Stimulated activated CD4-positive, alpha-beta T cell treated with anti-CD3 and anti-CD28 coated beads, Interleukin-4, amount 100 ng/mL, for 1 hour (primary cell): ENCODE measurements around the gene PTPRU.
"Not testable (repeated sequence)": the region's sequence is repeated elsewhere in the genome, so short reads cannot be mapped to it uniquely, and the experiment has no call there.

Experiments used
- DNase-seq: peaks from one replicate; pipeline ENCODE4 v3.0.0-alpha.2; 2020

The PTPRU gene

DNA sequence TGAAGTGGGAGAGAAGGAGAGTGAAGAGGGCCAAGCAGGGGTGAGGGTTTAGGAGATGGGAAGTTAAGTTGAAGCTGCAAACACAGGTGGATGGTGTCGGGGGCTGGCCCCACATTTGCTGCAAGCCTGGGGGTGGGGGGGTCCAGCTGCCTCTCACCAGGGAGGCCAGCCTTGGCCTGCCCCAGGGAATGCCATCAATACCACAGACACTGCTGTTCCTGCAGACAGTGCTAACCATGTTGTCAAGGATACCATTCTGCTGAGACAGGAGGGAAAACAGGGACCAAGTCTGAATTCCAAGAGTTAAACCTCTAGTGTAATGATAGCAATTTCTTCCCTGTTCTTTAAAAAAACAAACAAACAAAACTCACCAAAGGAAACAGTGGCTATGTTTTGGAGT lies 13.6 kb upstream of the PTPRU start:
- no peak for DNase-seq

- no peak for DNase-seq
These were observed 12.8 kb upstream of the PTPRU start for GRCh38 chr1:29223521-29223920.

- DNase-seq: no peak
These were observed 11.9 kb upstream of the PTPRU start for GRCh38 chr1:29224356-29224837.

- DNase-seq: no peak
These were observed 11.0 kb upstream of the PTPRU start for GRCh38 chr1:29225361-29225760.

- DNase-seq: no peak
These were observed 8.8 kb upstream of the PTPRU start for GRCh38 chr1:29227511-29227910.

GRCh38 chr1:29230204-29230552 lies 6.1 kb upstream of the PTPRU start:
- no peak for DNase-seq

GRCh38 chr1:29230553-29231378 lies 5.6 kb upstream of the PTPRU start, which contains the start of gene MECR:
Gene MECR (minus strand): TSS chr1:29230934. CDS start chr1:29230906, 28 bp downstream.
- DNase-seq: peak; percentile 94

DNA sequence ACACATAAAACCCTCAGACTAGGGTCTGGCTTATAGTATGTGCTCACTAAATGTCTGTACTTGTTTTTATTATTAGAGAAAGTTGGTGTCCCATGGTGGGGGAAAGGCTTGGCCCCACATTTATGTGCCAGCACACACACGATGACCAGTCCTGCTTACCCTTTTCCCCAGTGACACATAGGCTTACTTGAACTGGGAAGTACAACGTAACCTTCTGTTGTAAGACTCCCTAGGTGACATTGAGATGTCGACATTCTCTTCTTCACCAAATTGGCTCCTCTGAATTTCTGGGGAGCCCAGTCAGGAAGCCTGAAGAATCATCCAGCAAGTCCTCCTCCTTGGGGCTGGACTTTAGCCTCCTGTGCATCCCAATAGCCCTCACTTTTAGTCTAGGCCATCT lies 3.9 kb upstream of the PTPRU start:
- DNase-seq: no peak

- DNase-seq: no peak
These were observed 2.6 kb upstream of the PTPRU start for GRCh38 chr1:29233693-29234092.

- no peak for DNase-seq
These were observed 1.9 kb upstream of the PTPRU start for GRCh38 chr1:29234471-29234870.

DNA sequence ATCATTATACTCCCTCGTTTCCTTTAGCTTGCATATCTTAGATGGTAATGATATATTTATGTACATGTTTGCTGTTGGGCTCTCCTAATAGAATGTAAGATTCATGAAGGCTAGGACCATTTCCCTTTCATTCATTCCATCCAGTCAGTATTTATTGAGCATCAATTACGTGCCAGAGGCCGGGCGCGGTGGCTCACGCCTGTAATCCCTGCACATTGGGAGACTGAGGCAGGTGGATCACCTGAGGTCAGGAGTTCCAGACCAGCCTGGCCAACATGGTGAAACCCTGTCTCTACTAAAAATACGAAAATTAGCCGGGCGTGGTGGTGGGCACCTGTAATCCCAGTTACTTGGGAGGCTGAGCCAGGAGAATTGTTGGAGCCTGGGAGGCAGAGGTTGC lies 1.4 kb upstream of the PTPRU start:
- not testable (repeated sequence) for DNase-seq

GRCh38 chr1:29236712-29237128 lies 398 bp downstream of the PTPRU start:
- DNase-seq: no peak

GRCh38 chr1:29237129-29237821 lies 953 bp downstream of the PTPRU start:
- DNase-seq: no peak

DNA sequence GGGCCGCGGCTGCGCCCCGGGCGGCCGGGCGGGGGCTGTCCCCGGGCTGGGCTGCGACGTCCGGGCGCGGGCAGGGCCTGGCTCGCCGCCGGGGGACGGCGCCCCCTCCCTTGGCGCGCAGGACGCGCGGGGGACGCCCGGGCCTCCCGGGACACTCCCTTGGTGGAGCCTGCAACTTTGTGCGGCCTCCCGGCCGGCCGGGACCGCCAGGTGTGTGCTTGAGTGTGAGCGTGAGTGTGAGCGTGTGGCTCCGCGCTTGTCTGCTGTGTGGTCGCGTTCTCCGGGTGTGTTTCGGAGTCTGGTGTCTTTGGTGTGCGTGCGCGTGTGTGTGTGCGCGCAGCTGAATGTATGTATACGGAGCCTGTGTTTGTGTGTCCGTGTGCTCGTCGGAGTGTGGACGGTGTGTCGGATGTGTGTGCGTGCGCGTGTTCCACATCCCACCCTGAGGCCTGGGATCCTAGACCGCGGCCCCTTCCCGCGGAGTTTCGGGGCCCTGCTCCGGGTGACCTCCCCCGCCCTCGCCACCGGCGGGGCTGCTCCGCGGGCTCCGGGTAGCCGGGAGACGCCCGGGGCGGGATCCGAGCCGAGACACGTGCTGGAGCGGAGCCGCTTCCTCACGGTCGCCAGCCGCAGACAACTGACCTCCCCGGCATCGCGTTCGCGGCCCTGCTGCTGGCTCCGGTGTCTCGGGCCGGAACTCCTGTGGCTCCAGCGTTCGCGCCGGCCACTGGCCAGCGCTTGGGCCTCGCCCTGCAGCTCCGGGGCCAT lies 1.7 kb downstream of the PTPRU start:
- DNase-seq: no peak

DNA sequence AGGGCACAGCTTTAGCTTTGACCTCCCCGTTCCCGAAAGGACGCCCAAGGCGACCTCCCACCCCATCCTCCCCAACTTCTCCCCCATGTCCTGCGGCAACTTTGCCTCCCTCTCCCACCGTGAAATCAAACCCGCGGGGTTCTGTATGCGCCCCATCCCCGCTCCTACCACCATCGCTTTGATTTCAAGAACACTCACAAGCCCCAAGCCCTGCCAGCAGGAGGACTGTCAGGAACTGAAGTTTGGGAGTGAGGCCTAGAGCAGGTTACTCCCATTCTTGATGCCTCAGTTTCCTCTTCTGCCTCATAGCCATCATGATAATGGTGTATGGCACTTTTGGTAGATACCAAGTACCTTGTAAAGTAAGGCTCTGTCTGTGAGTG lies 2.3 kb downstream of the PTPRU start:
- no peak for DNase-seq

DNA sequence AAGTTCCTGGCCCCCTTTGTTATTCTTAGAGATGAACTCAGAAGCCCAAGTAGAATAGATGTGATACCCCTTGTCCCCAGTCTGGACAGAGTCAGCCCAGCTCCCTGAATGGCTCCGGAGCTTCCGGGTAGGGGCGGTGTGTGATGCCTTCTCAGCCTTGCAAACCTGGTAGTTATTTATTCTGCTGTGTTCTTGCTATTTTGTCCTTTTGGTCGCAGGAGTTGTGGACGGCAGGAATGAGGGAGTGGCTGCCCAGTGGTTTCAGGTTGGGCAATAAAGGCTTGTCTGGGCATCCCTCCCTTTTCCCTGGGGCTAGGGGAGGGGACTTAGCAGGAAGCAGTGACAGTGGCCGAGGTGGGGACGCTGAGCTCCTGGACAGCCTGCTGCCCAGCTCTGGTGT lies 2.8 kb downstream of the PTPRU start:
- DNase-seq: no peak

GRCh38 chr1:29240400-29240837 lies 4.1 kb downstream of the PTPRU start:
- no peak for DNase-seq

DNA sequence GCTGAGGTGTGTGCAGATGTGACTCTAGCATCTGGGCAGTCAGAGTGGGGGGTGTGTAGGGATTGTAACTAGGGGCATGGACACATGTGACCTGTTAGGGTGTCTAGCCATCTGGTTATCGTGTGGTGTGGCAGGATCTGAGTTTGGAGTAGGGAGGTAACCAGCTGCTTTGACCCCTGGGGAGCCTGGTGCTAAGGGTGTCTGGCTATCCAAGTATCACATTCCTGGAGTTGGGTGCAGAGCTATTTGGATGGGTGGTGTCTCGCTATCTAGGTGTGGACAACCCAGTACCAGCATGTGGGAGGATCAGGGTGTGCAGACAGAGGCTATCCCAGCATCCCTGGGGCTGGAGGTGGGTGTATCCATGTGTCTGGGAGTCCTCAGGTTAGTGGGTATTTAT lies 4.7 kb downstream of the PTPRU start:
- no peak for DNase-seq

DNA sequence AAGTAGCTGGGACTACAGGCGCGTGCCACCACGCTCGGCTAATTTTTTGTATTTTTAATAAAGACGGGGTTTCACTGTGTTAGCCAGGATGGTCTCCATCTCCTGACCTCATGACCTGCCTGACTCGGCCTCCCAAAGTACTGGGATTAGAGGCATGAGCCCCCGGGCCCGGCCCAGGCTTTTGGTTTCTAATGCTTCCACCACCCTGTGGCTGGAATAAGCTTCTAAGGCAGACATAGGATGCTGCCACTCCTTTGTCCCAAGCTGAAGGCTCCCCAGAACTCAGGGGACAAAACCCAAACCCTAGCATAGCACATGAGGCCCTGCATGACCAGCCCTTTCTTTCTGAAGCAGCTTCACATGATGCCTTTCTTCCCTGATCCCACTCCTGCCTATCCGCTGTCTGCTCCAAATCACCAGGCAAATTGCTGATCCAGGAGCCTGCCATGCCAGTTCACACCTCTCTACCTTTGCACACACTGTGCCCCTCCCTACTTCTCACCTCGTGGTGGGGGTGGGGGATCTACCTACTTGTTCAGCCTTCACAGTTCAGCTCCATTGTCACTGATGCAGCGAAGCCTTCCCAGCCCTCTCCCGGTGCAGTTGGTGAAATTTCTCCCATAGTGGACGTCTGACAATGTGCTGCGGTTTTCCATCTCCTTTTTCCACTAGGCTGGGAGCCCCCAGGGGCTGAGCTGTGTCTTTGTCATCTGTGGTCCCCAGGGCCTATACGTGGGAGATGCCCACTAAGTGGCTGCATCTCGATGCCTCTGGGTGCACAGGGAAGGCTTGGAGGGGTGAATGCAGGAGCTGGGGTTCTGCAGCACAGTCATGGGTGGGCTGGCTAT lies 6.9 kb downstream of the PTPRU start:
- no peak for DNase-seq

DNA sequence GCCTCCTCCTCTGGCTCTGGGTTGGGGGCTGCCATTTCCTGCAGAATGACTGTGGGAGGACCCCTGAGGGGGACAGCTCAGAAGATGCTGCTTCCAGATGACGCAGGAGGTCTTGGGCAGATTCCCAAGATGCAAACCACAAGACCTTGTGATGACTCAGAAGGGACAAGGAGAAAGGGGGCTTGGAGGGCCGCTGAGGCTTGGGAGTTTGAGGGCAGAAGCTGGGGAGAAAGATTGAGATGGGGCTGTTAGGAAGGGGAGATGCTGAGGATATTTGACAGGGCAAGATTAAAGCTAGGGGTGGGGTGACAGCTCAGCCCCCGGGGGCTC lies 7.5 kb downstream of the PTPRU start:
- DNase-seq: no peak

GRCh38 chr1:29245261-29245660 lies 8.9 kb downstream of the PTPRU start:
- DNase-seq: no peak

GRCh38 chr1:29245876-29246275 lies 9.6 kb downstream of the PTPRU start:
- no peak for DNase-seq

DNA sequence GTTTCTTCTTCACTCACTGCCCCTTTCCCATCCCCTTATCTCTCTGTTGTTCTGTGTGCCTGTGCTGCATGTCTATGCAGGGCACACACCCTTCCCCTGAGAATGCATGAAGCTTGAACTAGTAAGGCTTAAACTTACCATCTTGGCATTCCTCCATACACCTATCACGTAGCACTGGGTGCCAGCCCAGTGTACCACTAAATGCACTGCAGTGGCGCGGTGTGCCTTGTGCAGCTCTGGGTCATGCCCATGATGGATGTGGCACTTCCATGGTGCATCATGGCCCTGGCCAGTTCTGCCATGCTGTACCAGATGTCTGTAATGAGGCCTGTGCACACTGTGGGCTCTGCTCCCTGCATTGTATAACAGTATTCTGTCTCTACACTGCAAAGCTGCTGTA lies 10.7 kb downstream of the PTPRU start:
- no peak for DNase-seq
